GM18502 (cell line): ENCODE data around the gene CSMD2.

Experiments
- ATAC-seq: cut with Tn5 transposase; IDR thresholded peaks from one replicate; pipeline ENCODE4 v1.9.1; 2021; ENCODE audit warnings: mild to moderate bottlenecking; ENCODE audit not compliant: unreplicated experiment, poor library complexity

The CSMD2 gene

GRCh38 chr1:34162852-34163766, 1.9 kb downstream of the CSMD2 start:
- no peak for ATAC-seq

DNA sequence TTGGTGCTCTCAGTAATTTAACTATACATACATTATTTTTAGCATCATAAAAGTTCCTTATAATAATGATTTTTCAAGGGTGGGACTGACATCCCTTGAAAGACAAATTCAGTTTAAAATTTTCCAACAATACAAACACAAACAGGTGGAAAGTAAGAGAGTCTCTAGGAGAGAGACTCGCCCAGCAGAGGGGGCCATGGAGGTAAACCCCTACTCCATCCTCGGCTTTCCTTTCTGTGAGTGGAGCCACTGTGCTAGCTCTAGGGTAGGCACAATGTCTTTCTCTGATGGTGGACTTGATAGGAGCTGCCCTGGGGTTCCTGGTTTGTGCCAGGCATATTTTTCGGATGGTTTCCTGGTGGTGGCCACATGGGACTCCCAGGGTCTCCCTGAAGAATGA, 8.3 kb downstream of the CSMD2 start:
- no peak for ATAC-seq

DNA sequence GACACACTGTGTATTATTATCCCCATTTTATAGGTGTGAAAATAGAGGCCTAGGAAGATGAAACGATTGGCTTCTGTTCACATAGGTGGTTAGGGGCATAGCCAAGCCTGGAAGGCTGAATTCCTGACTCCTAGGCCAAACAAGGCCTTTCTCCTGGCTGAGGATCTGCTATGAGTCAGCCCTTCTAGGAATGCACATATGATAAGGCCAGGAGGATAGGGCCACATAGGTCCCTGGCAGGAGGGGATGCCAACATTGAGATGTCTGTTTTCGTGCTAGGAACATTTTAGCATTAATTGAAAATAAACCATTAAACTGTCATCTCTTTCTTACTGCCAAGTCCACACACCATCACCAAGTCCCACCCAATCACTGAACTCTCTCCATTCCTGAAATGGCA, 9.2 kb downstream of the CSMD2 start:
- ATAC-seq: no peak

DNA sequence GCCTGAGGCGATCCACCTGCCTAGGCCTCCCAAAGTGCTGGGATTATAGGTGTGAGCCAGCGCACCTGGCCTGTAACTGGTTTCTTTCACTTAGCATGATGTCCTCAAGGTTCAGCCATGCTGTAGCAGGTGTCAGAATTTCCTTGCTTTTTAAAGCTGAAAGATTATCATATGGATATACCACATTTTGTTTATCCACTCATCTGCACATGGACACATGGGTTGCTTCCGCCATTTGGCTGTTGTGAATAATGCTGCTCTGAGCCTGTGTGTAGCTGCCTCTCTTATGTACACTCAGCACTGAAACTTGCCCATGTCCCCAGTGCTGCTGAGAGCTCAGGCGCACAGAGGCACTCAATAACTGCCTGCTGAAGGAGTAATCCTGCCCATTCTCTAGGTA, 11.8 kb downstream of the CSMD2 start:
- ATAC-seq: no peak

DNA sequence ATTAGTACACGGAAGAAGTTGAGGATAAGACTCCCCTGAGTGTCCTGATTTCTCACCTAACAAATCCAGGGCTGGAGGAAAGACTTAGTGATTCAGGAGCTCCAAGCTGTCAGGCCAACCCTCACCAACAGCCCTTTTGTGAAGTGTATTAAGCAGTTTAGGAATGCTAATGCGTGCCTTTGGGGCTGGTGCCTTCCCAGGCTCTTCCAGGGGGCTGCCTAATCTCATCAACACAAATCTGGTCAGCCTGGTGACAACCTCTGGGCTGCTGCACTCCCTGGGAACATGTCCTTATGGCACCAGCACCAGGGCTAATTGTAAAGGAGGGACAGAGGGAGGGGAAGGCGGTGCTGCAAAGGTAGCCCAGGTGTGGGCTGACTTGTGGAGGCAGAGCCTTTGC, 15.5 kb downstream of the CSMD2 start:
- ATAC-seq: no peak

- ATAC-seq: no peak
Measured at GRCh38 chr1:34147301-34147700, 17.7 kb downstream of the CSMD2 start.

GRCh38 chr1:34144766-34145165, 20.3 kb downstream of the CSMD2 start:
- no peak for ATAC-seq

GRCh38 chr1:34143975-34144374, 21.1 kb downstream of the CSMD2 start:
- no peak for ATAC-seq

GRCh38 chr1:34140011-34140676, 24.9 kb downstream of the CSMD2 start:
- no peak for ATAC-seq

DNA sequence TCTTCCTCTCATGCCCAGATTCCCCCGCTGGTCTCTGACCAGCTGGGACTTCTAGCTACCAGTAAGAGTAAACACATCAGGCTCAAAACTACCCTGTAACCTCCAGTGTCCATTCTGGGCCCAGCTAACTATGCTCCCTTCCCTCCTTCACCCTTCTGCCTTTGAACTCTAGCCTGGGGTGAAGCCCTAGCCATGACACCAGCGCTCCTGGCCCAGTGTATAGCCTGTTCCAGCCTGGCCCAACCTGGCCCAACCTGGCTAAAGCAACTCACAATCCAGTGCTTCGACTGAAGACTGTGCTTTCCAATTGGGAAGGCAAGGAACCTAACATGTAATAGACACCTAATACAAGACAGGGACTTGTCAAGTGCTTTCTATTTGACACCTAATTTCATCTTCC, 27.6 kb downstream of the CSMD2 start:
- no peak for ATAC-seq

DNA sequence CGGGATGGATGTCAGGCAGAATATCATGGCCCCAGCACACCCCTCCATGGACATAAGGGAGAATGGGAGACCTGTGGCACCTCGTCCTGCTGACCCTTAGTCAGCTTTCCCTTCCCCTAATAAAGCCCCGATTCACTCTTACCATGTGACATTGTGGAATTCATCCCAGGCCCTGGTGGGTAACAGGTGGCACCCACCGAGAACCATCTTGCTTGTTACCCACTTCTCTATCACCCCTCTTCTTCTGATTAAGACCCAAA, 32.9 kb downstream of the CSMD2 start:
- no peak for ATAC-seq

DNA sequence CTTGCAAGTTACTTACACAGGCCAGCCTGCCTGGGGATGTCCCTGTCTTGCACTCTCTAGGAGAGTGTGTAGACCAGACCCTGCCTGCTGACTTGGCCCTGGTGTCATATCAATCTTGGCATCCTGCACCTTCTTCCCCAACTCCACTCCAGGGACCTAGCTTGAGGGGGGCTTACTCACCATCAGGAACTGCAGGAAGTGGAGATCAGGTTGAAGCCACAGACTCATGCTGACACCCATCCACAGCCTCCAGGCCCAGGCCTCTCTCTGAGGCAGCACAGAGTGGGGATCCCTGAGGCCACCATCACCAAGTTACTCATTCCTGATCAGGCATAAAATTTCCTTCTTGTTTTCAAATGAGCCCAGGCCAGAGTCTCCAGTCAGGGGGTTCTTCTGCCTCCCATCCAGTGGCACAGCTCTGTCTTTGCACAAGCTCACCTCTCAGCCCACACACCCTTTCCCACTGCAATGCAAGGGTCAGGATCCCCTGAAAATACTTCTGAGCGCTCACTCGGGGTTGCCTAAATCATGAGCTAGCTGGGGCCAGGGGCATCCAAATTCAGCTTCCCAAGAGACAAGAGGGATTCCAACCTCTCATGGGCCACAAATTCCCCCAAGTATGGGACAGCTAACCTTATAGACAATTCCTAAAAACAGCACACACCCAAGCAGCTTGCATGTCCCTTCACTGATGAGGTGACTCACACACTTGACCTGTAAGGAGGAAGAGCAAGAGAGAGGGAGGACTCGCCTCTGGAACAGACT, 33.5 kb downstream of the CSMD2 start:
- no peak for ATAC-seq

- no peak for ATAC-seq
Measured at GRCh38 chr1:34130306-34130705, 34.7 kb downstream of the CSMD2 start.

- no peak for ATAC-seq
Measured at GRCh38 chr1:34129630-34130029, 35.4 kb downstream of the CSMD2 start.

DNA sequence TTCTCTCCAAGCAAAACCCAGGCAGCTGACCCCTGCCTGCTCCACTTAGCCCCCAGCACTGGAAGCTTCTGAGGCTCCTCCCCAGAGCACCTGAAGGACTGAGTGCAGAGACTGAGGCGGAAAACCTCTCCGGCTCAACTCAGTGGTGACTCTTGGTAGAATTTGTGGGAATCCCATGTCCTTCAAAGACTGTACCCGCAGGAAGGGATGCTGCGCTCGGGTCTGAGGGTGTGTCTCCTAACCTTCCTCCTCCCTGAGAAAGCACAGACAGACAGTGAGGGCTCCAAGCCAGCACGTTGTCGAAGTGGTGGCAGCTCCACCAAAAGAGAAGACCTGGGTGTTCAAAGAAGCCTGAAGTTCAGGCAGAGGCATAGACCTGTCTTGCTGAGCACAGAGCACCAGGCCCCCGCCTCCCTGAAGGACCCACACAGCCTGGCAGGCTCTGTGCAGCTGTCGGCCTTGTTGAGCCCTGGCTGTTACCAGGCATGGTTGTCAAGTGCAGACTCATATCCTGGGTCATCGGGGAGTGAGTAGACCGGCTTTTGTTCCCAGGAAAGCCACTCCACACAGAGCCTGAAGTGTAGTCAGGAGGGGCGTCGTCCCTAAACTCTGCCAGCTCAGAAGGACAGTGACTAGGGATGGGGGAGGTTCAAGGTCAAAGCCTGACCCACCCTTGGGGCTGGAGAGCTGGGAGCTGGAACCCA, 36.7 kb downstream of the CSMD2 start:
- no peak for ATAC-seq

- no peak for ATAC-seq
Measured at GRCh38 chr1:34127006-34128000, 37.7 kb downstream of the CSMD2 start.

GRCh38 chr1:34126486-34126885, 38.5 kb downstream of the CSMD2 start:
- no peak for ATAC-seq

- no peak for ATAC-seq
Measured at GRCh38 chr1:34125721-34126380, 39.2 kb downstream of the CSMD2 start.
